LHCN-M2 (cell line): ENCODE measurements around the gene PTGER4. TPM values are rescaled to one million over a fixed set of nuclear protein-coding genes. Genes with fewer than 3 reads are reported as not detected.
A peak's percentile ranks its signal among the peaks of the same experiment; 100 is the strongest.

Experiments used
- DNase-seq: peaks from one replicate; pipeline ENCODE4 v3.0.0-alpha.2; 2012; ENCODE audit warnings: low read depth
- total RNA-seq: library from RNA; depleted of rRNA; stranded (reverse); fragments of >200 nt; gene quantifications from 2 replicates; pipeline ENCODE4 v1.2.3, GENCODE V29; 2014

Gene PTGER4
- total RNA-seq, 1 experiment from 2014 or later: 62.8 TPM

GRCh38 chr5:40669606-40670390 lies 9.9 kb upstream of the PTGER4 start:
- no peak for DNase-seq

DNA sequence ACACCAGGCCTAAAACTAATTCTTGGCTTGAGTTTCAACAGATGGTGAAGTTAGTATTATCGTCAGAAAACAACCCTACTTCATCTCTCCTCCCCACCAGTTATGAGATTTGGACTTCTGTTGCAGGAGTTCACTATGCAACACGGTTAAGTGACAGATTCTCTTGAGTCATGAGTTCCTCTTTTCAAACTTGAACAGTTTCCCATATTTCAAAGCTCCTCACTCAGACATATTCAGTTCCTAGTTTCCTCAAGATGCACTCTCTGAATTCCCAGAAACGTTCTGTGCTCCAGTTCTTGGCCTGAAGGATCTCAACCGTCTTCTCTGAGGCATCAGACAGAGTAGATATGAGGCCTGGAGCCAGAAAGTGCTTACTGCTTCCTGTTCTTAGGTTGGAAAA lies 7.3 kb upstream of the PTGER4 start:
- no peak for DNase-seq

GRCh38 chr5:40674661-40675235 lies 5.0 kb upstream of the PTGER4 start:
- no peak for DNase-seq

DNA sequence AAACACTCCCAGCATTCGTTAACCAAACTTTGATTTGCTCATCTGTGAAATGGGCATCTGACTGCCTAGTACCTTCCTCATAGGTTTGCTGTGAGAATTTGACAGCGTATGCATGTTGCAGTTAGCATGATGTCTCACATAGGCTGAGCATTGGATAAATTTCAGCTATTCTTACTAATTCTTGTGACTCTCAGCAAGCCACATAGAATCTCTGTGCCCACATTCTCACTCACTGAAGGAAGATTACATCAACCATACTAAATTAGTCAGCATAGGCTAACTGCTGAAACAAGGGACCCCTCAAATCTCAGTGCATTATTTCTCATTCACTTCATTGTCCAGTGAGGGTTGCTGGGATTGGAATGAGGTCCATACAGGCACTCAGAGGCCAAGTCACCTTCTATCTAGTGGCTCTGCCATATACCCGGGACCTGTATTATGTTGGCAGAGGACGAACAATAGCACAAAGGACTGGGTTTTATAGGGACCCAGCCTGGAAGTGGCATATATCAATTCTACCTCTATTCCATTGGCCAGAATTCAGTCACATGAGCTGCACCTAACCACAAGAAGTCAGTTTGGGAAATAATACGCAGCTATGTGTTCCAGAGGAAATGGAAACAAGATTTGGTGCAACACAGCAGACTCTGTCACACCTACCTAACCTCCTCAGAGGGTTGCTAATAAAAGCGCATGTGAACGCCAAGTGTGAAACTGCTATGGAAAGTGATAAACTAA lies 4.2 kb upstream of the PTGER4 start:
- DNase-seq: no peak

GRCh38 chr5:40676613-40677343 lies 2.9 kb upstream of the PTGER4 start:
- DNase-seq: peak; percentile 91

DNA sequence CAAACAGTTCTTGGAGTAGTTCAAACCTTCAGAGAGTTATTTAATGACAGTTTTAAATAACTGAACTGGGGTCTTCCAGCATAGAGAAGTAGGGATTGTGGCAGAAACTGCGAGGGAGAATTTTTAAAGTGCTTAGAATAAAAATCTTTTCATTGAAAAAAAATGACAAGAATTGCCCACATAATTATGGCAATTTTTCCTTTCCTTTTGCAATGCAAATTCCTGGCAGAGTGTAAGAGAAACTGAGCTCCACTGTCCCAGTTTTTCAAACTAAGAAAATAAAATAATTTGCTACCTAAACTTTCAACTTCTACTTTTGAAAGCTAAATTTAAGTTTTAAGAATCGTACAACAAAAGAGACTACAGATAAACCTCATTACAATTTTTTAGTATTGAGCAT lies 2.3 kb upstream of the PTGER4 start:
- no peak for DNase-seq

- peak; percentile 56 for DNase-seq
These were observed 1.7 kb upstream of the PTGER4 start for GRCh38 chr5:40678026-40678425.

DNA sequence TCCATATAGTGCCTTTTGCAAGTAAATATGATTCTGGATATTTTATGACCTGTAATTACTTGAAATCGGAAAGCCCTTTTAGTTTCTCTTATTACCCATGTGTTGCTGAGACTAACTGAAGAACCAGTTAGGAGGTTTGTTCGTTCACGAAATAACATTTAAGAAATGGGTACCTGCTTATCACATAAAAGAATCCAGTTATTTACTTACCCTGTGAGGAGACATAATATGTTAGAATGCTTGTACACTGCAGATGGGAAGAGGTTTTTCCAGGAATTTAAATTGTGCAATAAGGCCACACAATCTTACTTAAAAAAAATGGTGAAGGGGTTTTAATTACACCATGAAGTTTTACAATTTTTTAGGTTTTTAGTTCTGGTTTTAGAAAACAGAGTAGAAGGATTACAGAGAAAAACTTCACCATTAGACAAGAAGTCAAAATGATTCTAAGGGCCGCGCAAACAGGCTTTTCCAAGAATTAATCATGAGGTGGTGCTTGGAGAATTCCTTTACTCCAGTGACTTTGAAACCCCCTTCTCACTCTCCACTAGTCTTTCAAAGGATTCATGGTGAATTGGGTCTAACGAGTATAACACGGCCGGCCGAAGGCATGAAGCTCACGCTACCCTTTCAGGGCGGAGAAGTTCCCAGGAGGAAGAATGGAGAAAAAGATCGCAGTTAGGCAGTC lies 1.1 kb upstream of the PTGER4 start:
- no peak for DNase-seq

- DNase-seq: peak; percentile 97
These were observed 385 bp upstream of the PTGER4 start for GRCh38 chr5:40679148-40679912.

- DNase-seq: peak; percentile 53
These were observed 1.1 kb downstream of the PTGER4 start for GRCh38 chr5:40680741-40681362.

- peak; percentile 48 for DNase-seq
These were observed 1.8 kb downstream of the PTGER4 start for GRCh38 chr5:40681363-40682153.

DNA sequence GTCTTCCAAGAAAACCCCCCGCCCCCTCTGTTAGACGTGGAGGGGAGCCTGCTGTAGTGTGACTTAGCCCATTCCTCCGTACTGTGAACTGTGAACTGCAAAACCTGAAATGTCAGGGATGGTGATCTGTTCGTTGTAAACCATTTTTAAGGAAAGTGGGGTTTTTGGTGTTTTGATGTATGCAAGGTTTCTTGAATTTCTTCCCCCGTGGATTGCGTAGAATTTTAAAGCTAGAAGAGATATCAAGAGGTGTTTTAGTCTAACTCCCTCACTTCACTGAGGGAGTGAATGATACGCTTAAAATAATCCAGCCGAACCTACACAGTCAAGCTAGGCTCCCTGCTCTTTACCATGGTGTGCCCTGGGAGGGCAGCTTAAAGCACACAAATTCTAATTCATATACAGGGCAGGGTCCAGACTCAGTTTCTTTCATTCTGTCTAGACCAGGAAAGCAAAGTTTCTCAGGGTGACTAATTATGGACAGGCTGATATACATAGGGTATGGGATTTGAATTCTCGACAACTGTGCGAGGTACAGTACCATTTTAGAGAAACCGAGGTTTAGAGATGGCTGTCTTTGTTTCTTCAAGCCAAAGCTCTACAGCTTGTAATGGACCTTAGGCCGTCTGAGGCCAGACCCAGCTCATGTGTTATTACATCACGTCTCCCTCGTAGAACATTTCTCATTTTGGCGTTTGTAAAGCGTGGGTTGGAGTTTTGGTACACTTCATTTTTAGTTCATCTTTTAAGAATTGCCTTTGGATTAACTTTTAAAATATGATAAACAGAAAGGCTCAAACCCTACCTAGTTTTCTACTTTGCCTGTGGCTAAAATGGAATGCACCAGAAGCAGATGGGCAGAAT lies 2.7 kb downstream of the PTGER4 start:
- peak; percentile 52 for DNase-seq

GRCh38 chr5:40683305-40683704 lies 3.6 kb downstream of the PTGER4 start:
- DNase-seq: no peak

DNA sequence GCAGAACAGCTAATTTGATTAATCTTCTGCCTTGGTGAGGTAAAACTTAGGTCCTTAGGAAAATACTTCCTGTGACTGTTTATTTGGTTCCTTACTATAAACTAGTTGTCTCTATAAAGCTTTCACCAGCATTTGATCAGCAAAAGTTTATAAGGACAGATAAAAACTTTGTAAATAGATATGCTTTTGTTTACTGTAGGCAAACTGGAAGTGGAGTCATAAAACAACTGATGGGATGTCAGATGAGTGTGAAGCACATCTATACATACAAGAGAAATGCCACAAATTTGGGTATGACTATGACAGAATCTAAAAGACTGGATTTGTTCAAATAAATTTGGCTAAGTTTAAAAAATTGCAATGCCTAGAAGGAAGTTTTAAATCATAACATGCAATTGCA lies 5.5 kb downstream of the PTGER4 start:
- no peak for DNase-seq

DNA sequence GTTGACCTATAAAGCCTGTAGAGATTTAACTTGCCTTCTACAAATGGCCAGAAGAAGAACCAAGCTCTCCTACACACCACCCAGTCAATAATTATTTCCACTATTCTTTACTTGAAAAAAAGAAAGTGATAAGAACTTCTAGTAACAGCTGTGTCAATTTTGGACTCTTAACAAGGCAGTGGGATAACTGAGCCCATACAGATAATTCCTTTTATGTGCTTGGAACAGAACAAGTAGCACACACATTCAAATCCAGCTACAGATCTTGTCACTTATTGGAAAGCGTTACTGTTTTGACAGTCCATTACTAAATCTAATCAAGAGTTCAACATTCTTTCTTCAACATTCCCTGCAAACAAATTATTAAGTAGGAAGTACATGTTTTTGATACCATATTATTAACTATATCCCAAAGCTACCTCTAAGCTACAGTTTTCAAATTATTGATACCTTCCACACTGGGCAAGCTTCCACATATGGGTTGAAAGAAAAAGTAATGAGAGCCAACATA lies 6.3 kb downstream of the PTGER4 start:
- peak; percentile 48 for DNase-seq

- no peak for DNase-seq
These were observed 7.6 kb downstream of the PTGER4 start for GRCh38 chr5:40687321-40687720.

- DNase-seq: peak; percentile 86
These were observed 8.5 kb downstream of the PTGER4 start for GRCh38 chr5:40688127-40688761.

DNA sequence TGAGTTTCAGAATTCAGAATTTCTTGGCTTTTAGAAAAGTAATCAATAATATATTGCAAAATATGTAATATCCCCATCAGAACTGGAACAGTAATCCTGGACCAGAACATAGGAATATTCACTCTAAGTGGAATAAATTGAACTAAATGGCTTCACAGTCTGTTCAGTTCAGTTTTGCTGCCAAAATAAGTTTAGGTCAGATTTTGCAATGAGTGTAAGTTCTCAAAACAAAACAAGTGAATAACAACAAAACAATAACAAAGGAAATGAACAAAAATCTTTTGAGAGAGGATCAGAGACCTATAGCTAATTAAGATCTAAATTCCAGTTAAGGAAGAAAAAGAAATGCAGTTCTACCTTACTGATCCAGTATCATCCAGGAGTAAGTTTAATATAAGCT lies 9.3 kb downstream of the PTGER4 start:
- no peak for DNase-seq
